Stimulated activated CD8-positive, alpha-beta memory T cell treated with anti-CD3 and anti-CD28 coated beads, Interleukin-12 subunit alpha, Interleukin-12 subunit beta, amount 100 ng/mL, for 24 hours (primary cell): ENCODE data around the gene LAMC3.
"Not testable (repeated sequence)": the region's sequence is repeated elsewhere in the genome, so short reads cannot be mapped to it uniquely, and the experiment has no call there.

Experiments used
- DNase-seq: peaks from one replicate; pipeline ENCODE4 v3.0.0-alpha.2; 2020; ENCODE audit errors: extremely low read depth

The LAMC3 gene

DNA sequence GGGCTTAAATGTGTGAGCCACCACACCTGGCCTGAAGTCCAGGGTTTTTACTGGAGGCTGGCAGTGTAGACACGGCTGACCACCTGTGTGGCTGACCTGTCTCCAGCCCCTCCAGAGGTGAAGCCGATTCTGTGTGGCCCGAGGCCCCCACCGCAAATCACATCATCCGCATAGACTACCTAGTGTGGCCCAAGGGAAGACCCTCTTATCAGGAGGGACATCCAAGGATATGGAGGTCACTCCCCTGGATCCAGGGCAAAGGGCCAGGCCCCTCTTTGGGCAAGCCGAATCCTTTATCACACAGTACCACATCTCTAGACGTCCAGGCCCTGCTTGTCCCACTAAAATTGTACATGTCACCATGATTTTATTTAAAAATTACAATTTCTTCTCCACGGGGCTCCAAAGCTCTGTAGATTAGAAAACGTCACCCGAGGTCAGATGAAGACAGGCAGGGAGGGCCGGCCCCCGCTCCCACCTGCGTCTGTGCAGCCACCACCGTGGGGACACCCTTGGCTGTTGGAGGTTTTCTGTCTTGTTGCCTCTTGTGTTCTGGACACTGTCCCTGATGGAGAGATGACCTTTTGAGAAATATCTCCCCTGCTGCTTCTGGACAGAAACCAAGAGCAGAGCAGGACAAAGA, 20.1 kb downstream of the LAMC3 start:
- no peak for DNase-seq

- no peak for DNase-seq
Measured at GRCh38 chr9:131029574-131029952, 20.6 kb downstream of the LAMC3 start.

GRCh38 chr9:131030239-131031004, 21.4 kb downstream of the LAMC3 start:
- DNase-seq = no peak

DNA sequence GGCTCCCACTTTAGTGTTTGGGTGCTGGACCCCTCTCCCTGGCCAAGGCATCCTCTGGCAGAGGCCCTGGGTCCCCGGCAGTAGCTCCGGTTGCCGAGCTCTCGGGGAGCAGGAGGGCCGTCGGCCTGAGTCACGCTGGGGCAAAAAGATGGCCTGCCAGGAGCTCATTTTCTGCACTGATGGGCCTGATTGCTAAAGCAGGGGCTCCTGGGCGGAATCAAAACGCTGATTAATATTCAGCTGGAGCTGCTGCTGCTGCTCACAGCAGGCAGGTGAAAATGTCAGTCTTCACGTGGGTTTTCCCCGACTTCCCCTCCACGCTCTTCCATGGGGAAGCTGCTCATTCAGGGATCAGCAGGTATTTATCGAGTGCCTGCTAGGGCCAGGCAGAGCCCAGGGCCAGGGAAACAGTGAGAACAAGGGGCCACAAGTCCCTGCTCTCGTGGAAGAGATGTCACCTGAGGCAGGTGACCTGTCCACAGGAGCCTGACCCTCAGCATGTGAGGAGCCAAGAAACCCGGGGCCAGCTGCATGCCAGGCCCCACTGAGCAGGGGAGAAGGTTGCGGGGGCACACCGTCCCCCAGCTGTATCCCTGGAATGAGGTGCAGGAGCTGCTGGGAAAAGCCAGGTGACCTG, 22.1 kb downstream of the LAMC3 start:
- no peak for DNase-seq

DNA sequence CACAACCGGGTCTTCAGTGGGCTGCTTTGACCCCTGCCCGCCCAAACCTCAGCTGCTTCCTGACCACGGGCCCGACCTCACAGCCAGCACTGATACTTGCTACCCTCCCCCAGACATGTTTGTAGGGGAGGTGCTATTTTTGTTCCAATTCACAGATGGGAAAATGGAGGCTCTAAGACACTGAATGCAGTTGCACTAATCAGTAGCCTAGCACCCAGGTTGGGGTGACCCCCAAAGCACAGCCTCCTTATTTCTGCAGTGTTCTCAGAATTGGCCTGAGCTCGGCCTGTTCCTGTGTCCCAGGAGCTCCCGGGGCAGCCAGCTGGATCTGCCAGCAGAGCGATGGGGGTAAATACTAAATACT, 22.6 kb downstream of the LAMC3 start:
- DNase-seq = no peak

GRCh38 chr9:131032384-131032783, 23.4 kb downstream of the LAMC3 start:
- no peak for DNase-seq

DNA sequence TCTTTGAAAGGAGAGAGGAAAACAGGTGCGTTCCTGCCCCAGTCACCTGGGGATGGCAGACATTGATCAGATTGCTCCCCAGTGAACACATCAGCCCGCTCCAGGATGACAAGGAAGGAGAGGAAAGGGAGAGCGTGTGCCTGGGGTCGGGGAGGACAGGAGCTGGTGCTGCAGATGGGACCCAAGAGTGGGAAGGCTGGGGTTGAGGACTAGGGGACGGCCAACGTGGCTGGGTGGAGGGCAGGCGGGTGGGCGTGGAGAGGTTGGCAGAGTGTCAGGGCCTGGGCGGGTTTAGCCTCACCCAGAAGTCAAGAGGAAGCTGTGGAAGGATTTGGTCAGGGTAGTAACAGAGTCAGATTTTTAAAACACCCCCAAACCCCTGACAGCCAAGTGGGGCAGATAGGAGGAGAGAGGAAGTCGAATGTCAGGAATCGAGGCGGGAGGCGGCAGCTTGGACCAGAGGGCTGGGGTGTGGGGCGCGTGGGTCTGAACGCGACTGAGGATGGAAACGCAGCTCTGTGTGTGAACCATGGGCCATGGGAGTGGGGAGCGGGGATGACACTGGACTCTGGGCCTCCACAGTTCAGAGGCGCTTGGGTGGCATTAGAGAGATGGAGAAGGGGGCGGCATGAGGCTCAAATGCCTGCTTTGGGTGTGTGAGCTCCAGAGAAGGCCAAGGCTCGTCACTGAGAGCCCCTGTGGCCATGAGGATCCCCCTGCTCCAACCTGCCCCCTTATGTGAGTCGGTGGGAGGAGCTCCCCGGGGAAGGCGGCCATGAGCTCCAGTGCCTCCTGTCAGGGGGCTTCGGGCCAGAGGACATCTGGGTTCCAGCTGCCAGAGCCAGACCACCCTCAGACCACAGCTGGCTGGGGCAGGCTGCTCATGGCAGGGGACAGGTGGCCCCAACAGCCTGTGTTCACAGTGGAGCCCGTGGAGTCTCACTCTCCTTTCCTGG, 24.6 kb downstream of the LAMC3 start:
- no peak for DNase-seq

GRCh38 chr9:131034268-131034667, 25.3 kb downstream of the LAMC3 start:
- no peak for DNase-seq

DNA sequence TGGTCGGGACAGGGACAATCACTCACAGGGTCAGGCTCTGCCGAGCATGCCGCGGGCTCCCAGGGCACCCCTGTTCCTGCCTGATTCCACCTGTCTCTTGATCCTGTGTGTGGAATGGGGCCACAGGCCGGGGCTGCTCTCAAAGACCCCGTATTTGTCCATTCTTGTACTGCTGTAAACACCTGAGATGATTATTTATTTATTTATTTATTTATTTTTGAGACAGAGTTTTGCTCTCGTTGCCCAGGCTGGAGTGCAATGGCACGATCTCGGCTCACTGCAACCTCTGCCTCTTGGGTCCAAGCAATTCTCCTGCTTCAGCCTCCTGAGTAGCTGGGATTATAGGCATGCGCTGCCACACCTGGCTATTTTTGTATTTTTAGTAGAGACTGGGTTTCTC, 25.8 kb downstream of the LAMC3 start:
- DNase-seq = not testable (repeated sequence)

DNA sequence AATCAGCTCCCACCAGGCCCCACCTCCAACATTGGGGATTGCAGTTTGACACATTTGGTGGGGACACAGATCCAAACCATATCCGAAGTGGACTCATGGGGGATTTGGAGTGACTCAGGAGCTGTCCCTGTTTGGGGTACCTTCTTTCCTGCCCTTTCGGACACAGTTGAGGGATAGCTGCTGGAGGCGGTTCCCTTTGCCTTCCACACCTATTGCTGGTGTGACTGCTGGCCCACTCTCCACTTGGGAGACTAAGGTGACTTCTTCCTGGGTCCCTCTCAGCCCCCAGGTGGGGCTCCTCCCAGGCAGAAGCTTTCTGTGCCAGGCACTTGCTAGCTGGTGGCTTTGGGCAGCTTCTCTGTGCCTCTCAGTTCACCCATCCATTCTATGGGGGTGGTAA, 26.6 kb downstream of the LAMC3 start:
- DNase-seq = no peak

GRCh38 chr9:131036071-131036470, 27.1 kb downstream of the LAMC3 start:
- DNase-seq = no peak

DNA sequence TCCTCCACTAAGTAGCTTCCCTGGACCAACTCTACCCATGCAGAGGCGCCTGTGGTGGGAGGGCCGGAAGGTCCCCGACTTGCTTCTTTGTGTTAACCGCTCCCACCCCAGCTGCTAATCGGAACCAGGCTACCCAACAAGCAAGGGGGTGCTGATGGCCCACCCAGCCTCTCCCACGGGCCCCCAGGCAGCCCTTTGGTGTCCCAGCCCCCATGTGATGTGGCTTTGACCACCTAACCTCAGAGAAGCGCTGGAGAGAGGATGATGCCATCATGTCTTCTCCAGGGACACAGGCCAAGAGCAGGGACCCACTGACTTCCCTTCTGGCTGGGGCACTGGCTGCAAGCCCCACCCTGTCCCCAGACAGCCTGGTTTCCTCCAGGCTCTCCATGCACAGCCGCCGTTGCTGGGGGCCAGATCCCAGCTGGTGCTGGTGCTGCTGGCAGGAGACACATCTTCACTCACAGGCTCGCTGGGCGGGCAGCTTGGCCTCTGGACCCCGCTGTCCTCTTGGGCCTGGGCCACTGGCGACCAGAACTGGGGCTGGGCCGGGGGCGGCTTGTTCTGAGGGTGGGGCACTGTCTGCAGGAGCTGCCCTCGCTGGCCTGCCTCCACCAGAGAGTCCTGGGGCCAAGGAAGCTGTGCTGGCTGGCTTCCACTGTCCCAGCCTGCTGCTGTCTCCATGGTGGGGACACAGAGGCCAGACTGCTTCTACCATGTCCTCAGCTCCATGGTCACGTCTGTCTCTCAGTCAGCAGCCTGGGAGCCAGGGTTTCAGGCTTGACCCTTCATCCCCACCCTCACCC, 27.8 kb downstream of the LAMC3 start:
- no peak for DNase-seq

DNA sequence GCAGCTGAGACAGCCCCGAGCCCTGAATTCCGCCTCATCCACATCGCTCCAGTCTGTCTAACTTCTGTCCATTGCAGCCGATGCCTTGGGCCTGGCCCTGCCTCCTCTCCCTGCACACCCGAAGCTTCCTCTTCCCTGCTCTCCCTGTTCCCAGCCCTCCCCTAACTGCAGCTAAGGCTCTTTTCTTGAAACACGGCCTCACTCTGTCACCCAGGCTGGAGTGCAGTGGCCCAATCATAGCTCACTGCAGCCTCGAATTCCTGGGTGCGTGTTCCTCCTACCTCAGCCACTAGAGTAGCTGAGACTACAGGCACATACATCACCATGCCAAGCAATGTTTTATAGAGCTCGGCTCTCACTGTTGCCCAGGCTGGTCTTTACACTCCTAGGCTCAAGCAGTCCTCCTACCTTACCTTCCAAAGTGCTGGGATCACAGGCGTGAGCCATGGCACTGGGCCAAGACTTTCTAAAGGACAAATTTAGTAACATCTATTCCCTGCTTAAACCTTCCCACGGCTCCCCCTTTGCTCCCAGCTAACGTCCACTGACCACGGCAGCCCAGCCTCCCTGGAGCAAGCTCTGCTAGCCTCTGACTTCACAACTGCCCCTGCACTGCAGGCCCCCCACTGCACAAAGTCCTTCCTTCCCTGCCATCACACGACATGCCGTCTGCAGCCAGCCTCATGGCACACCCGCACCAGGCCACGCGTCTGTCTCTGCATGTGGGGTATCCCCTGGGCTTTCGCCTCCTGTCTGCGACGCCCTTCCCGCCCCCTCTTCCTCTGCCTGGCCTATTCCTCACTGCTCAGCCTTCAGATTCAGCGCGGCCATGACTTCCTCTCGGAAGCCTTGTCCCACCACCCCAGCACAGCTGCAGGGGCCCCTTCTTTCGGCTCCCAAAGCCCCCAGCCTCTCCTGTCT, 28.6 kb downstream of the LAMC3 start:
- no peak for DNase-seq

DNA sequence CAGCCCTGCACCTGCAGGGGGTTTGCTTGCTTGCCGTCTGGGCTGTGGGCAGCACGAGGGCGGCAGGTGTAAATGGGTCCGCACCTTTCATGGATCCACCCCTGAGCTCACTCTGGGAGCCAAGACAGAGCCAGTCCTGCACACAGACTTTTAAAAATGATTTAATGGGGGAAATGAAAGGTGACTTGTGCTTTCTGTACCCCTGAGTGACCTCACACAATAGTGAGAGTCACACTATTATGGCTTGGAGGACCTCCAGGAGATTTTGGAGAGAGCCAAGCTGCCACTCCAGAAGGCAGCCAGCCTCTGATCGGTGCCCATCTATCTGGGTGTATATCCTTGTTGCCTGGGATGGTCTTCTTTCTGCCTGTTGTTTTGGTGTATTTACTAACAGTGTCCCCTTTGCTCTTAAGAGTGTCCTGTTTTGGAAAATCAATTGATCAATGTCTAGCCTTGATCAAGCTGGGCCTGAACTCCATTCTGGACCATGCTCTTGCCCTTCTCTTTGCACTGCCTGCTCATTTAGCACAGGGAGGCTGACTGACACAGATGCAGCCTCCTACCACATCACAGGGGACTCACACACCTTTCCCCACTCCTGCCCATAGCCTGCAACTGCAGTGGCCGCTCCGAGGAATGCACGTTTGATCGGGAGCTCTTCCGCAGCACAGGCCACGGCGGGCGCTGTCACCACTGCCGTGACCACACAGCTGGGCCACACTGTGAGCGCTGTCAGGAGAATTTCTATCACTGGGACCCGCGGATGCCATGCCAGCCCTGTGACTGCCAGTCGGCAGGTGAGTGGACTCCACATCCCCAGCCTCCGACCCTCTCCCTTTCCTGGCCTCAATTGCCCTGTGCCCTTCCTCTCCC, 29.5 kb downstream of the LAMC3 start:
- no peak for DNase-seq

DNA sequence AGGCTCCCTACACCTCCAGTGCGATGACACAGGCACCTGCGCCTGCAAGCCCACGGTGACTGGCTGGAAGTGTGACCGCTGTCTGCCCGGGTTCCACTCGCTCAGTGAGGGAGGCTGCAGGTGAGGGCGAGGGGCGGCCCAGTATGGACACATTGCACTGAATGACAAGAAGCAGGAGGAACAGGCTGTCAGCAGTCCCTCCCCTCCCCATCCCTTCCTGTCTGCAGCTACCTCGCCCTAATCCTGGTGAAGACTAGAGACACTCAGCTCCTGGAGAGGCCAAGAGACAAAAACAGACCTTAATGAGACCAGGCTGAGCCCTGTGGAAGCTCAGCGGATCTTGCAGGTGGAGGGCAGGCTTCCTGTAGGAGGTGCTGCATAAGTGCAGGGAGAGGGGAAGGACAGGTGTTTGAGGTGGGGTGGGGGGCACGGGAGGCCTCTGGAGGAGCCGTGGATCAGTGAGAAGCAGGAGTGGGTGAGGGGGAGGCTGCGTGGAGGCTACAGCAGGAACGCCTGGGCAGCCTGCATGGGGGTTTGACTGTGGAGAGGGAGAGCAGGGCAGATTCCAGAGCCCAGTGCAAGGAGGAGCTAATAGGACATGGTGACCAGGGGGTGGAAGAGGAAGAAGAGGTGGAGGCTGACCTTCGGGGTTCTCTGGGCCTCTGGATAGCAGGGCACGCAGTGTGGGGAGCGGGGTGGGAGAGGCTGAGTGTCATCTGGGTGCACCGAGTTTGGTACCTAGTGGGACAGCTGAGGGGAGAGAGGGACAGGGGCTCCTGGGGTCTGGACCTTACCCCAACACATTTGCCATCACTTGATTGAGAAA, 30.4 kb downstream of the LAMC3 start:
- DNase-seq = no peak

DNA sequence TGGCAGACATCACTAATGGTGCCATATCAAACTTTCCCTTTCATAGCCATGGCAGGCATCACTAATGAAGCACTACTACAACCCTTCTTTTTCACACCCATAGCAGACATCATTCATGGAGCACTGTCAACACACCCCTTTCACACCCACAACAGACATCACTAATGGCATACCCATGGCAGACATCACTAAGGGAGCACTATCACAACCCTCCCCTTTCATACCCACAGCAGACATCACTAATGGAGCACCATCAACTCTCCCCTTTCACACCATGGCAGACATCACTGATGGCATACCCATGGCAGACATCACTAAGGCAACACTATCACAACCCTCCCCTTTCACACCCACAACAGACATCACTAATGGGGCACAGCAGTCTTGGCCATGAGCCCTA, 33.7 kb downstream of the LAMC3 start:
- no peak for DNase-seq

- DNase-seq = no peak
Measured at GRCh38 chr9:131043087-131043486, 34.1 kb downstream of the LAMC3 start.

DNA sequence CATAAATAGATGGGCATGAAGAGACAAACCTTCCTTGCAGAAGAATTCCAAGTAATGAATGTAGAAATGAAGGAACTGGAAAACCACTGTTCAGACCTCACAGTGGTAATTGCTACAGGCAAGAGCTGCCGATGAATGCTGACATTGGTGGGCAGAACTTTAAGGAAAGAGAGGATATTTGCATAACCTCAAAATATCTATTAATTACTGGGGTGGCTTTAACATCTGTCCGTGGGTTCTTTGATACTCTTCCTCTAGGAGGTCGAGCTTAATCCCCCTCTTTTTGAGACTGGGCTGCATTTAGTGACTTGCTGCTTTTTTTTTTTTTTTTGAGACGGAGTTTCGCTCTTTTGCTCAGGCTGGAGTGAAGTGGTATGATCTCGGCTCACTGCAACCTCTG, 34.7 kb downstream of the LAMC3 start:
- DNase-seq = no peak
